Fibroblast of lung (primary cell): ENCODE data around the gene PAX7. TPM values are rescaled to one million over a fixed set of nuclear protein-coding genes. Genes with fewer than 3 reads are reported as not detected.
A peak's percentile ranks its signal among the peaks of the same experiment; 100 is the strongest.

Experiments
- DNase-seq, 2 donors: peaks; one replicate each; pipeline versions ENCODE4 v3.0.0 to v3.0.0-alpha.2; 2010; ENCODE audit warnings: low read depth in 2 of 2
- H2AFZ ChIP-seq: 2 replicates; pipeline ENCODE4 v1.5.1; 2012; ENCODE audit warnings: low read length, control low read depth, inconsistent platforms
- H3K27ac ChIP-seq: 2 replicates; pipeline ENCODE4 v1.5.1; 2011; ENCODE audit warnings: low read length, control low read depth; ENCODE audit not compliant: insufficient read depth
- H3K27me3 ChIP-seq: 2 replicates; pipeline ENCODE4 v1.5.1; 2011; ENCODE audit warnings: mild to moderate bottlenecking, low read length; ENCODE audit not compliant: control insufficient read depth, insufficient read depth
- H3K36me3 ChIP-seq: 2 replicates; pipeline ENCODE4 v1.5.1; 2011; ENCODE audit warnings: low read length; ENCODE audit not compliant: control insufficient read depth, insufficient read depth
- H3K4me1 ChIP-seq: 2 replicates; pipeline ENCODE4 v1.5.1; 2011; ENCODE audit warnings: low read length; ENCODE audit not compliant: control insufficient read depth, insufficient read depth; ENCODE audit errors: extremely low read depth
- H3K4me2 ChIP-seq: 2 replicates; pipeline ENCODE4 v1.5.1; 2011; ENCODE audit warnings: low read length, control low read depth; ENCODE audit not compliant: insufficient read depth; ENCODE audit errors: extremely low read depth
- H3K4me3 ChIP-seq, 4 experiments: fragments of 200-600 bp in 1 of 4; sonication (generic) in 1 of 4; replicated peaks in 1 of 4; 2 replicates each; pipeline ENCODE4 v1.5.1; 2011 to 2016; ENCODE audit warnings: low read length in 4 of 4, low read depth in 3 of 4, mild to moderate bottlenecking in 3 of 4, control low read depth in 2 of 4, inconsistent platforms in 1 of 4, mixed read lengths in 1 of 4; ENCODE audit not compliant: insufficient read depth in 1 of 4; ENCODE audit errors: control extremely low read depth in 1 of 4
- H3K79me2 ChIP-seq: 2 replicates; pipeline ENCODE4 v1.5.1; 2012; ENCODE audit warnings: mild to moderate bottlenecking, low read length, inconsistent platforms; ENCODE audit not compliant: control insufficient read depth, insufficient read depth
- H3K9ac ChIP-seq: 2 replicates; pipeline ENCODE4 v1.5.1; 2011; ENCODE audit warnings: mild to moderate bottlenecking, low read length, control low read depth; ENCODE audit not compliant: insufficient read depth
- H3K9me3 ChIP-seq: 2 replicates; pipeline ENCODE4 v1.5.1; 2012; ENCODE audit warnings: low read depth, low read length; ENCODE audit not compliant: control insufficient read depth, insufficient read depth
- H4K20me1 ChIP-seq: 2 replicates; pipeline ENCODE4 v1.5.1; 2011; ENCODE audit warnings: low read length; ENCODE audit not compliant: control insufficient read depth, insufficient read depth; ENCODE audit errors: extremely low read depth
- CTCF ChIP-seq, 2 donors: IDR thresholded peaks in 1 of 2; conservative IDR thresholded peaks in 1 of 2; 1 replicate in 1 of 2; 2 replicates in 1 of 2; pipeline ENCODE4 v1.5.1; 2011 to 2012; ENCODE audit warnings: low read length in 2 of 2, control low read depth in 1 of 2, inconsistent platforms in 1 of 2, low read depth in 1 of 2, mild to moderate bottlenecking in 1 of 2
- EZH2 ChIP-seq: IDR thresholded peaks from 2 replicates; pipeline ENCODE4 v1.5.1; 2012; ENCODE audit warnings: low read length, control low read depth, mild to moderate bottlenecking; ENCODE audit errors: missing control alignments
- polyA plus RNA-seq, 2 donors: library from polyadenylated mRNA; depleted of rRNA in 1 of 2; stranded (reverse) in 1 of 2; unstranded in 1 of 2; fragments of >200 nt; gene quantifications; 2 replicates each; pipeline ENCODE4 v1.2.1, GENCODE V29; 2011 to 2012; ENCODE audit warnings: missing spikeins in 1 of 2
- total RNA-seq: library from RNA; depleted of rRNA; stranded (reverse); fragments of >200 nt; gene quantifications from 2 replicates; pipeline ENCODE4 v1.2.1, GENCODE V29; 2014

Gene PAX7
- total and polyA plus RNA-seq, 2 donors (not counting 1 experiment from before 2014, with no cell fraction given): not detected

GRCh38 chr1:18649693-18650370, 19.2 kb downstream of the PAX7 start:
- Histone ChIP-seq H3K4me2 (no peak overlapping the region), H2AFZ (no peak overlapping the region), H3K4me1 (no peaks in the 10 kb centered on the region), H3K79me2 (no peaks in the 10 kb centered on the region), H3K4me3 (no peak overlapping the region), H3K9ac (no peak overlapping the region), H3K9me3 (no peaks in the 10 kb centered on the region), H4K20me1 (no peaks in the 10 kb centered on the region), H3K36me3 (no peaks in the 10 kb centered on the region), H3K27me3 (peaks cover 18% of the 10 kb centered on the region), H3K27ac (no peak overlapping the region)
- DNase-seq: peak in 1 of 2 donors; percentile 12
- no peak for TF ChIP-seq EZH2
- TF ChIP-seq CTCF (conservative IDR thresholded peaks at IDR 0.05 in 1 of 2, IDR thresholded peaks at IDR 0.05 in 1 of 2; ENCODE audit: low read depth in 1 of 2, low read length in 2 of 2): no peak

- Histone ChIP-seq H3K27ac (no peak overlapping the region), H3K36me3 (no peaks in the 10 kb centered on the region), H3K27me3 (no peaks in the 10 kb centered on the region), H2AFZ (no peak overlapping the region), H3K4me1 (no peaks in the 10 kb centered on the region), H3K9ac (no peak overlapping the region), H3K9me3 (no peaks in the 10 kb centered on the region), H3K79me2 (no peaks in the 10 kb centered on the region), H3K4me2 (no peak overlapping the region), H4K20me1 (no peaks in the 10 kb centered on the region), H3K4me3 (no peak overlapping the region)
- no peak for DNase-seq
- TF ChIP-seq CTCF (conservative IDR thresholded peaks at IDR 0.05 in 1 of 2, IDR thresholded peaks at IDR 0.05 in 1 of 2; ENCODE audit: low read depth in 1 of 2, low read length in 2 of 2): no peak
- no peak for TF ChIP-seq EZH2
These were observed 21.1 kb downstream of the PAX7 start for GRCh38 chr1:18651713-18652112.

GRCh38 chr1:18652791-18653190, 22.1 kb downstream of the PAX7 start:
- no peaks in the 10 kb centered on the region for H3K4me1 ChIP-seq

More at GRCh38 chr1:18652791-18653190, 22.1 kb downstream of the PAX7 start:
- no peaks in the 10 kb centered on the region for H3K79me2 ChIP-seq
- TF ChIP-seq CTCF (conservative IDR thresholded peaks at IDR 0.05 in 1 of 2, IDR thresholded peaks at IDR 0.05 in 1 of 2; ENCODE audit: low read depth in 1 of 2, low read length in 2 of 2): no peak
- TF ChIP-seq EZH2: no peak
- DNase-seq: no peak
- no peaks in the 10 kb centered on the region for H4K20me1 ChIP-seq
- no peak overlapping the region for H3K9ac ChIP-seq
- H3K36me3 ChIP-seq: no peaks in the 10 kb centered on the region
- no peak overlapping the region for H3K27ac ChIP-seq
- H3K9me3 ChIP-seq: no peaks in the 10 kb centered on the region
- no peak overlapping the region for H3K4me3 ChIP-seq
- no peaks in the 10 kb centered on the region for H3K27me3 ChIP-seq
- no peak overlapping the region for H2AFZ ChIP-seq
- no peak overlapping the region for H3K4me2 ChIP-seq
